ENCODE data around the gene STK25. TPM values are rescaled to one million over a fixed set of nuclear protein-coding genes. Genes with fewer than 3 reads are reported as not detected.

Gene STK25
- total and polyA plus RNA-seq, 2 of the 8 experiments (the other 6 are each of a cell fraction or from before 2014, with no cell fraction given), result 159 to 546 TPM

DNA sequence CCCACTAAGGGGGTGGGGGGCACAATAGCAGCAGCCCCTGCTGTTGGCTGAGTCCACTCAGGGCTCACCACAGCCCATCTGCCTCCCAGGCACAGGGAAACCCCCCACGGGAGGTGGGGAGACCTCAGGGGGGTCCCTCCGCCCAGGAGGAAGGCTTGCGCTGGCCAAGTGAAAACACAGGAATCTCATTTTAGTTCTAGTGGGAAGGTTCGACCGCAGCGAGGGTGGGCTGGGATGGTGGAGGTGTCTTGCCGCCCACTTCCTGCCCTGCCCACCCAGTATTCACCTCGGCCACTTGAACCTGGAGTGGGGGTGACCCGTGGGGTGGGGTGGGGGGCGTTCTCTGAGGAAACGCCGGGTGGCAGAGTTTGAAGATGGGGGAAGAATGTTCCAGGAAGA, 43.2 kb upstream of the STK25 start:
- 90% methylated on average over 12 of the region's 12 CpGs; no CpG with 5 or more reads in 1 of the 2 experiments for WGBS, 2 experiments (ENCODE audit: extremely low coverage in 1 of 2, insufficient coverage in 1 of 2, insufficient read length in 1 of 2, insufficient replicate concordance in 2 of 2, low coverage in 1 of 2, low lambda C conversion rate in 2 of 2, missing lambda C conversion rate in 1 of 2)
- Histone ChIP-seq H4K91ac (replicated peaks; ENCODE audit: insufficient read length, low read length) (no peak overlapping the region), H3K4ac (replicated peaks; ENCODE audit: insufficient read length, low read depth, low read length) (no peak overlapping the region), H4K5ac (ENCODE audit: insufficient read length, low read depth, low read length) (no peak overlapping the region), H3K36me3 (ENCODE audit: control insufficient read depth in 2 of 4, insufficient read depth in 4 of 4, low read length in 3 of 4) (no peaks in the 10 kb centered on the region), H3K79me2 (ENCODE audit: control insufficient read depth in 1 of 2, insufficient read depth in 2 of 2, low read length in 2 of 2) (no peaks in the 10 kb centered on the region), H3K27me3 (replicated peaks in 1 of 4; ENCODE audit: control insufficient read depth in 3 of 4, extremely low read depth in 1 of 4, insufficient read depth in 3 of 4, low read length in 3 of 4) (peaks cover 0 to 5% (median 0%) of the 10 kb centered on the region in 4 experiments; a peak in 2 of 7 replicates), H3K9ac (replicated peaks in 1 of 4; ENCODE audit: extremely low read depth in 1 of 4, low read depth in 3 of 4, low read length in 3 of 4) (no peak overlapping the region), H2AK5ac (ENCODE audit: low read depth, low read length) (no peak overlapping the region), H3K9me3 (ENCODE audit: insufficient read depth in 2 of 2, low read depth in 1 of 2, low read length in 1 of 2) (0 out of 4 replicates have a peak, but pooled peaks cover 0 to 2% of the 10 kb centered on the region in 2 experiments), H3K14ac (ENCODE audit: insufficient read length) (no peak overlapping the region), H2BK20ac (ENCODE audit: low read length) (no peak overlapping the region), H4K20me1 (replicated peaks in 1 of 2; ENCODE audit: control insufficient read depth in 1 of 2, insufficient read depth in 2 of 2, low read length in 2 of 2) (no peaks in the 10 kb centered on the region), H2BK15ac (ENCODE audit: low read length) (no peak overlapping the region), H3K4me1 (replicated peaks in 1 of 4; ENCODE audit: control insufficient read depth in 3 of 4, insufficient read depth in 4 of 4, low read length in 3 of 4) (peaks cover 0 to 4% (median 1%) of the 10 kb centered on the region in 4 experiments; a peak in 4 of 7 replicates), H3K18ac (ENCODE audit: extremely low read depth, low read length) (no peak overlapping the region), H2BK120ac (replicated peaks; ENCODE audit: low read depth, low read length) (no peak overlapping the region), H3K27ac (ENCODE audit: low read depth, low read length) (no peak overlapping the region), H3K4me2 (ENCODE audit: insufficient read depth in 1 of 2, low read depth in 2 of 2, low read length in 2 of 2) (no peak overlapping the region), H3K79me1 (ENCODE audit: low read depth, low read length) (no peaks in the 10 kb centered on the region), H3K23me2 (ENCODE audit: low read depth, low read length) (no peaks in the 10 kb centered on the region), H3K56ac (replicated peaks; ENCODE audit: insufficient read length, low read depth, low read length) (no peak overlapping the region), H2AFZ (ENCODE audit: low read length) (no peak overlapping the region), H2BK12ac (ENCODE audit: low read depth, low read length) (no peak overlapping the region), H4K8ac (ENCODE audit: extremely low read depth, insufficient read depth, low read length) (no peak overlapping the region), H3K4me3 (ENCODE audit: extremely low read depth in 1 of 4, insufficient read depth in 2 of 4, low read depth in 3 of 4, low read length in 4 of 4) (no peak overlapping the region), H3K23ac (ENCODE audit: insufficient read length) (no peak overlapping the region), H2BK5ac (ENCODE audit: low read depth, low read length) (no peak overlapping the region)
- CTCF ChIA-PET (ENCODE audit: partially characterized antibody), result interaction anchor here (1.1 to 1.7 kb wide), 2 partner anchors 12 to 68 kb away, joined by 3 to 4 read pairs; no protein-coding TSS in a partner anchor
- DNase-seq (ENCODE audit: low read depth in 1 of 2, low spot score in 2 of 2), result no peak
- TF ChIP-seq, protein P1, sequence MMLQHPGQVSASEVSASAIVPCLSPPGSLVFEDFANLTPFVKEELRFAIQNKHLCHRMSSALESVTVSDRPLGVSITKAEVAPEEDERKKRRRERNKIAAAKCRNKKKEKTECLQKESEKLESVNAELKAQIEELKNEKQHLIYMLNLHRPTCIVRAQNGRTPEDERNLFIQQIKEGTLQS (IDR thresholded peaks at IDR 0.05; ENCODE audit: insufficient read depth, low read depth, low read length), result no peak
- TF ChIP-seq EP300 (IDR thresholded peaks at IDR 0.05; ENCODE audit: borderline replicate concordance in 1 of 2, low read depth in 2 of 2, low read length in 2 of 2) (no peak), JUN (IDR thresholded peaks at IDR 0.05; ENCODE audit: low read depth, low read length) (no peak), EGR1 (IDR thresholded peaks at IDR 0.05; ENCODE audit: borderline replicate concordance, low read depth, low read length) (no peak), JUND (IDR thresholded peaks at IDR 0.05; ENCODE audit: low read length) (no peak), SAP30 (IDR thresholded peaks at IDR 0.05; ENCODE audit: insufficient read depth, insufficient replicate concordance, low read length) (no peak), POLR2AphosphoS5 (IDR thresholded peaks at IDR 0.05; ENCODE audit: low read depth, low read length) (no peak), BCL11A (IDR thresholded peaks at IDR 0.05; ENCODE audit: low read depth in 2 of 2, low read length in 2 of 2) (no peak)
- TF ChIP-seq, protein P2, sequence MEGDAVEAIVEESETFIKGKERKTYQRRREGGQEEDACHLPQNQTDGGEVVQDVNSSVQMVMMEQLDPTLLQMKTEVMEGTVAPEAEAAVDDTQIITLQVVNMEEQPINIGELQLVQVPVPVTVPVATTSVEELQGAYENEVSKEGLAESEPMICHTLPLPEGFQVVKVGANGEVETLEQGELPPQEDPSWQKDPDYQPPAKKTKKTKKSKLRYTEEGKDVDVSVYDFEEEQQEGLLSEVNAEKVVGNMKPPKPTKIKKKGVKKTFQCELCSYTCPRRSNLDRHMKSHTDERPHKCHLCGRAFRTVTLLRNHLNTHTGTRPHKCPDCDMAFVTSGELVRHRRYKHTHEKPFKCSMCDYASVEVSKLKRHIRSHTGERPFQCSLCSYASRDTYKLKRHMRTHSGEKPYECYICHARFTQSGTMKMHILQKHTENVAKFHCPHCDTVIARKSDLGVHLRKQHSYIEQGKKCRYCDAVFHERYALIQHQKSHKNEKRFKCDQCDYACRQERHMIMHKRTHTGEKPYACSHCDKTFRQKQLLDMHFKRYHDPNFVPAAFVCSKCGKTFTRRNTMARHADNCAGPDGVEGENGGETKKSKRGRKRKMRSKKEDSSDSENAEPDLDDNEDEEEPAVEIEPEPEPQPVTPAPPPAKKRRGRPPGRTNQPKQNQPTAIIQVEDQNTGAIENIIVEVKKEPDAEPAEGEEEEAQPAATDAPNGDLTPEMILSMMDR (IDR thresholded peaks at IDR 0.05; ENCODE audit: control extremely low read depth in 1 of 3, insufficient read depth in 1 of 3, low read depth in 1 of 3, low read length in 3 of 3), result no peak
- POLR2A ChIA-PET (ENCODE audit: partially characterized antibody), result no interaction called here
- FAIRE-seq, result no peak
